Coronary artery (tissue), 2 donors: ENCODE measurements around the gene PXDN.

Source experiments
- DNase-seq: peaks from one replicate; pipeline ENCODE4 v3.0.0-alpha.2; 2017; ENCODE audit warnings: low spot score
- H3K27ac ChIP-seq, 2 donors: fragments of 200-600 bp; sonication (generic); one replicate each; pipeline ENCODE4 v1.5.1; 2016 to 2019
- H3K4me3 ChIP-seq: fragments of 200-600 bp; sonication (generic); 2 replicates; pipeline ENCODE4 v1.5.1; 2016; ENCODE audit warnings: mild to moderate bottlenecking, moderate library complexity
- TF ChIP-seq, protein P1 (sequence below): fragments of 200-600 bp; sonication (generic); IDR thresholded peaks from one replicate; pipeline ENCODE4 v1.5.1; 2019; ENCODE audit warnings: antibody characterized with exemption

The PXDN gene

GRCh38 chr2:1676091-1676912 lies 68.0 kb downstream of the PXDN start:
- H3K4me3 ChIP-seq: no peak overlapping the region
- peak; percentile 72 for DNase-seq
- peak overlapping the region in 1 of 2 donors; percentile 69 for H3K27ac ChIP-seq
- TF ChIP-seq, protein P1, sequence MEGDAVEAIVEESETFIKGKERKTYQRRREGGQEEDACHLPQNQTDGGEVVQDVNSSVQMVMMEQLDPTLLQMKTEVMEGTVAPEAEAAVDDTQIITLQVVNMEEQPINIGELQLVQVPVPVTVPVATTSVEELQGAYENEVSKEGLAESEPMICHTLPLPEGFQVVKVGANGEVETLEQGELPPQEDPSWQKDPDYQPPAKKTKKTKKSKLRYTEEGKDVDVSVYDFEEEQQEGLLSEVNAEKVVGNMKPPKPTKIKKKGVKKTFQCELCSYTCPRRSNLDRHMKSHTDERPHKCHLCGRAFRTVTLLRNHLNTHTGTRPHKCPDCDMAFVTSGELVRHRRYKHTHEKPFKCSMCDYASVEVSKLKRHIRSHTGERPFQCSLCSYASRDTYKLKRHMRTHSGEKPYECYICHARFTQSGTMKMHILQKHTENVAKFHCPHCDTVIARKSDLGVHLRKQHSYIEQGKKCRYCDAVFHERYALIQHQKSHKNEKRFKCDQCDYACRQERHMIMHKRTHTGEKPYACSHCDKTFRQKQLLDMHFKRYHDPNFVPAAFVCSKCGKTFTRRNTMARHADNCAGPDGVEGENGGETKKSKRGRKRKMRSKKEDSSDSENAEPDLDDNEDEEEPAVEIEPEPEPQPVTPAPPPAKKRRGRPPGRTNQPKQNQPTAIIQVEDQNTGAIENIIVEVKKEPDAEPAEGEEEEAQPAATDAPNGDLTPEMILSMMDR: no peak

DNA sequence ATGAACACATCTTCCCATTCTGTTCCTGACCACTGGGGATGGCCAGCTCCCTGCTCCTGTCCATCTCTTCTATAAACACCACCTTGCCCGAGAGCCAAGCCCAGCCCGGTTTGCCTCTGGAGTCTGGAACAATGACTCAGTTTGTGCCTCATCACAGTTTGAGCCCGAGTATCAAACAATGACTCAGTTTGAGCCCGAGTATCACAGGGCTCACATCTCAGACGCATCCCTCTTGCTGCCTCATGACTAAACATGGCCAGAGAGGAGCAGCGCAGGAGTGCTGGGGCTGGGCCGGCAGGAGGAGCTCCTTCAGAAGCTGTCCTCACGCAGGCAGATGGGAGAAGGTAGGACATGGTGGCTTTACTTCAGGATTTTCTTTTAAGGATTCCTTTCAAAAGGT lies 68.7 kb downstream of the PXDN start:
- DNase-seq: peak; percentile 79
- TF ChIP-seq, protein P1: no peak
- peak overlapping the region in 1 of 2 donors; percentile 69 for H3K27ac ChIP-seq
- H3K4me3 ChIP-seq: no peak overlapping the region

DNA sequence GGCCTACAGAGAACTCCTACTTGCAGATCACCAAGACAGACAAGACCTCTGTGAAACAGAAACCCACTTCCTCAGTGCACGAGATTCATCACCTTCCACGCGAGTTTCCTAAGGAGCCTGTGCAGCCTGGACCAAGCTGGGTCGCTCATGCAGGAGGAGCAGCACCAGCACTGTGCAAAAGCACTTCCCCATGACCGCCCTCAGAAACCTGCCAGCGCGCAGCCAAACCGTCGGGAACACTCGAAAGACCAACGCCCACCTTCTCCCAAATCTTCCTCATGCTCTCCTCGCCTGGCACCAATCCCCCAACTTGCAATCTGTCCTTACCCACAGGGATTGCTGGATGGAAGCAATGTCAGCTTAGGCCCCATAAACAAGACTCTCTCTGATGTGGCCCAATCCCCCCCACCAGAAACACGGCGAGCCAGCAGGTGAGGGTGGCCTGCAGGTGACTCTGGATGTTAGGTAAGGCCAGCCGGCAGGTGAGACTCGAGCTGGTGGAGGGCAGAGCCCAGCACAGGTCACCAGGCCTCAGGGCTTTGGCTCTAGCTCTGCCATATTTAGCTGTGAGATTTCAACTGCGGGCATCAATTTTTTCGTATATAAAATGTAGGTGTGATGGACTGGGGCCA lies 69.4 kb downstream of the PXDN start:
- TF ChIP-seq, protein P1: no peak
- no peak overlapping the region for H3K4me3 ChIP-seq
- DNase-seq: peak; percentile 63
- H3K27ac ChIP-seq: peak overlapping the region in 1 of 2 donors; percentile 69

DNA sequence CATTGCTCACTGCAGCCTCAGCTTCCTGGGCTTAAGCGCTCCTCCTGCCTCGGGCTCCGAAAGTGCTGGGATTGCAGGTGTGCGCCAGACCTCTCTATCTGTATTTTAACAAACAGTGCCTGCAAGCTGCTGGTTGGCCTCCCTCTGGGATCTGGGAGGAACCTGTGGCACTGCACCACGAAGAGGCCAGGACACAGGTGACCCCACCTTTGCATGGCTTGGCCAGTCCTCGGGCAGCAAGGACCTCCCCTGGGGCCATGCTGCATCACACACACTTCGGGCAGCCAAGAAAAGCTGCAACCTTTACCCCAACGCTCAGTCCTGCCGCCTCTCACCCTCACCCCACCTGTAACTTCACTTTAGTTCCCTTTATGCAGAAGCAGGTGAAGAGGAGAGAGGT lies 70.0 kb downstream of the PXDN start:
- Histone ChIP-seq H3K27ac (no peak overlapping the region), H3K4me3 (no peak overlapping the region)
- TF ChIP-seq, protein P1: no peak
- no peak for DNase-seq

GRCh38 chr2:1673160-1673944 lies 71.0 kb downstream of the PXDN start:
- H3K27ac ChIP-seq: no peak overlapping the region
- H3K4me3 ChIP-seq: no peak overlapping the region
- TF ChIP-seq, protein P1: no peak
- DNase-seq: peak; percentile 60

- Histone ChIP-seq H3K27ac (no peak overlapping the region), H3K4me3 (no peak overlapping the region)
- no peak for DNase-seq
- TF ChIP-seq, protein P1: no peak
Measured at GRCh38 chr2:1672738-1673137, 71.6 kb downstream of the PXDN start.
